H1 (cell line): Measurements from ENCODE around the gene DOCK6. TPM values are rescaled to one million over a fixed set of nuclear protein-coding genes. Genes with fewer than 3 reads are reported as not detected.
A peak's percentile ranks its signal among the peaks of the same experiment; 100 is the strongest.

Source experiments
- CTCF ChIA-PET: fragments of 300-600 bp; sonication (Branson Sonifier 250); formaldehyde crosslinking; loops from one replicate; lab custom pipeline; 2021; ENCODE audit not compliant: partially characterized antibody; lab: Charles Lee
- POLR2A ChIA-PET: fragments of 300-600 bp; sonication (Branson Sonifier 250); formaldehyde crosslinking; loops from one replicate; lab custom pipeline; 2021; ENCODE audit warnings: inconsistent platforms; ENCODE audit not compliant: partially characterized antibody; lab: Charles Lee
- DNase-seq, 2 experiments: peaks; one replicate each; pipeline versions ENCODE4 v3.0.0 to v3.0.0-alpha.2; 2010 to 2022; ENCODE audit warnings: low spot score in 2 of 2, low read depth in 1 of 2, mixed read lengths in 1 of 2
- FAIRE-seq: peaks from 2 replicates; lab custom pipeline; 2011; peaks lifted over from hg19 to GRCh38; lab: Jason Lieb, UNC
- H2AFZ ChIP-seq: 2 replicates; pipeline ENCODE4 v1.8.1; 2012; ENCODE audit warnings: low read length, inconsistent platforms
- H2AK5ac ChIP-seq: 2 replicates; pipeline ENCODE4 v1.6.1; 2013; ENCODE audit warnings: low read depth, low read length
- H2BK120ac ChIP-seq: replicated peaks from 2 replicates; pipeline ENCODE3; 2013; ENCODE audit warnings: low read depth, low read length, inconsistent platforms
- H2BK12ac ChIP-seq: 2 replicates; pipeline ENCODE4 v1.6.1; 2013; ENCODE audit warnings: low read depth, low read length
- H2BK15ac ChIP-seq: 2 replicates; pipeline ENCODE4 v1.6.1; 2013; ENCODE audit warnings: low read length
- H2BK20ac ChIP-seq: 2 replicates; pipeline ENCODE4 v1.6.1; 2013; ENCODE audit warnings: low read length
- H2BK5ac ChIP-seq: 2 replicates; pipeline ENCODE4 v1.6.1; 2013; ENCODE audit warnings: low read depth, low read length
- H3K14ac ChIP-seq: 2 replicates; pipeline ENCODE4 v1.6.1; 2013; ENCODE audit warnings: inconsistent platforms; ENCODE audit not compliant: insufficient read length
- H3K18ac ChIP-seq: 2 replicates; pipeline ENCODE4 v1.6.1; 2013; ENCODE audit warnings: low read length; ENCODE audit errors: extremely low read depth
- H3K23ac ChIP-seq: 2 replicates; pipeline ENCODE4 v1.6.1; 2013; ENCODE audit warnings: inconsistent platforms; ENCODE audit not compliant: insufficient read length
- H3K23me2 ChIP-seq: 2 replicates; pipeline ENCODE4 v1.6.1; 2013; ENCODE audit warnings: low read depth, low read length
- H3K27ac ChIP-seq: 2 replicates; pipeline ENCODE4 v1.6.1; 2011; ENCODE audit warnings: low read depth, low read length, inconsistent platforms
- H3K27me3 ChIP-seq, 4 experiments: replicated peaks in 1 of 4; 1 replicate in 1 of 4; 2 replicates in 3 of 4; pipeline versions ENCODE4 v1.6.1 to v1.8.1; 2011 to 2013; ENCODE audit warnings: low read length in 3 of 4, mild to moderate bottlenecking in 3 of 4, inconsistent platforms in 2 of 4, mixed read lengths in 2 of 4, moderate library complexity in 1 of 4; ENCODE audit not compliant: control insufficient read depth in 3 of 4, insufficient read depth in 3 of 4; ENCODE audit errors: extremely low read depth in 1 of 4
- H3K36me3 ChIP-seq, 4 experiments: 2 replicates each; pipeline versions ENCODE4 v1.6.1 to v1.8.1; 2011 to 2013; ENCODE audit warnings: mild to moderate bottlenecking in 4 of 4, low read length in 3 of 4, moderate library complexity in 2 of 4, control low read depth in 1 of 4, inconsistent platforms in 1 of 4; ENCODE audit not compliant: insufficient read depth in 4 of 4, control insufficient read depth in 2 of 4
- H3K4ac ChIP-seq: replicated peaks from 2 replicates; pipeline ENCODE3; 2013; ENCODE audit warnings: low read length, low read depth, mixed read lengths, inconsistent platforms; ENCODE audit not compliant: insufficient read length
- H3K4me1 ChIP-seq, 4 experiments: replicated peaks in 1 of 4; 1 replicate in 1 of 4; 2 replicates in 3 of 4; pipeline versions ENCODE4 v1.6.1 to v1.8.1; 2011 to 2013; ENCODE audit warnings: low read length in 3 of 4, inconsistent platforms in 2 of 4, mixed read lengths in 1 of 4; ENCODE audit not compliant: insufficient read depth in 4 of 4, control insufficient read depth in 3 of 4
- H3K4me2 ChIP-seq, 2 experiments: 2 replicates each; pipeline versions ENCODE4 v1.6.1 to v1.8.1; 2011 to 2013; ENCODE audit warnings: low read depth in 2 of 2, low read length in 2 of 2, control low read depth in 1 of 2, inconsistent platforms in 1 of 2, mild to moderate bottlenecking in 1 of 2; ENCODE audit not compliant: insufficient read depth in 1 of 2
- H3K4me3 ChIP-seq, 4 experiments: fragments of 200-600, 300-600 bp in 1 of 4; sonication (generic), shearing (Covaris generic), sonication (Bioruptor Twin) in 1 of 4; 2 replicates each; pipeline versions ENCODE4 v1.5.1 to v1.8.1; 2011 to 2016; ENCODE audit warnings: low read length in 4 of 4, low read depth in 3 of 4, control low read depth in 2 of 4, inconsistent platforms in 2 of 4, mild to moderate bottlenecking in 2 of 4, mixed read lengths in 1 of 4, moderate library complexity in 1 of 4; ENCODE audit not compliant: insufficient read depth in 2 of 4; ENCODE audit errors: extremely low read depth in 1 of 4
- H3K56ac ChIP-seq: replicated peaks from 2 replicates; pipeline ENCODE3; 2013; ENCODE audit warnings: low read depth, mild to moderate bottlenecking, mixed read lengths, low read length, inconsistent platforms; ENCODE audit not compliant: insufficient read length
- H3K79me1 ChIP-seq: 2 replicates; pipeline ENCODE4 v1.6.1; 2013; ENCODE audit warnings: low read depth, low read length, control low read depth
- H3K79me2 ChIP-seq, 2 experiments: 2 replicates each; pipeline versions ENCODE4 v1.6.1 to v1.8.1; 2012 to 2013; ENCODE audit warnings: low read length in 2 of 2, mild to moderate bottlenecking in 2 of 2, inconsistent platforms in 1 of 2; ENCODE audit not compliant: insufficient read depth in 2 of 2, control insufficient read depth in 1 of 2
- H3K9ac ChIP-seq, 4 experiments: replicated peaks in 1 of 4; 1 replicate in 1 of 4; 2 replicates in 3 of 4; pipeline versions ENCODE4 v1.6.1 to v1.8.1; 2011 to 2013; ENCODE audit warnings: low read depth in 3 of 4, low read length in 3 of 4, control low read depth in 2 of 4, mild to moderate bottlenecking in 2 of 4, moderate library complexity in 2 of 4, inconsistent platforms in 1 of 4; ENCODE audit errors: extremely low read depth in 1 of 4
- H3K9me3 ChIP-seq, 2 experiments: 2 replicates each; pipeline versions ENCODE4 v1.6.1 to v1.8.1; 2012 to 2013; ENCODE audit warnings: mild to moderate bottlenecking in 2 of 2, moderate library complexity in 2 of 2, control low read depth in 1 of 2, inconsistent platforms in 1 of 2, low read depth in 1 of 2, low read length in 1 of 2, mixed read lengths in 1 of 2; ENCODE audit not compliant: insufficient read depth in 2 of 2
- H4K20me1 ChIP-seq, 2 experiments: replicated peaks in 1 of 2; 2 replicates each; pipeline versions ENCODE3 to v1.8.1; 2011 to 2013; ENCODE audit warnings: inconsistent platforms in 2 of 2, low read length in 2 of 2, mild to moderate bottlenecking in 1 of 2; ENCODE audit not compliant: insufficient read depth in 2 of 2, control insufficient read depth in 1 of 2
- H4K5ac ChIP-seq: 2 replicates; pipeline ENCODE4 v1.6.1; 2013; ENCODE audit warnings: low read length, low read depth, mixed read lengths, inconsistent platforms; ENCODE audit not compliant: insufficient read length
- H4K8ac ChIP-seq: 2 replicates; pipeline ENCODE4 v1.8.0; 2013; ENCODE audit warnings: mild to moderate bottlenecking, moderate library complexity, low read length, inconsistent platforms; ENCODE audit not compliant: insufficient read depth; ENCODE audit errors: extremely low read depth
- H4K91ac ChIP-seq: replicated peaks from 2 replicates; pipeline ENCODE3; 2013; ENCODE audit warnings: low read length, mixed read lengths, inconsistent platforms; ENCODE audit not compliant: insufficient read length
- CEBPB ChIP-seq: IDR thresholded peaks from 2 replicates; pipeline ENCODE4 v1.6.1; 2012; ENCODE audit warnings: low read depth, low read length
- MAX ChIP-seq: IDR thresholded peaks from 2 replicates; pipeline ENCODE4 v1.6.1; 2012; ENCODE audit warnings: inconsistent platforms
- TAF7 ChIP-seq: optimal IDR thresholded peaks from 2 replicates; pipeline ENCODE3; 2011; ENCODE audit warnings: low read depth, mild to moderate bottlenecking, inconsistent platforms, low read length, moderate library complexity, borderline replicate concordance
- WGBS, 2 experiments: shearing (Covaris generic) in 1 of 2; methylation state at CpG; one replicate each; pipeline versions ENCODE4 v1.1.6 to v1.1.7; 2013 to 2015; ENCODE audit warnings: low lambda C conversion rate in 2 of 2, mixed read lengths in 2 of 2, inconsistent platforms in 1 of 2, low coverage in 1 of 2, missing lambda C conversion rate in 1 of 2; ENCODE audit not compliant: insufficient replicate concordance in 2 of 2, insufficient coverage in 1 of 2, insufficient read length in 1 of 2; ENCODE audit errors: extremely low coverage in 1 of 2, missing lambda C conversion rate in 1 of 2; 5-methylcytosine and 5-hydroxymethylcytosine counted together
- polyA plus RNA-seq, 7 experiments: library from polyadenylated mRNA; depleted of rRNA in 3 of 7; stranded (reverse) in 5 of 7; unstranded in 2 of 7; fragments of >200 nt in 5 of 7; fragments of 200-250 nt in 2 of 7; gene quantifications; 1 replicate in 5 of 7; 2 replicates in 1 of 7; 4 replicates in 1 of 7; pipeline versions ENCODE4 v1.2.1 to v1.2.3, GENCODE V29; 2011 to 2013; ENCODE audit warnings: missing spikeins in 2 of 7, mixed read lengths in 2 of 7
- total RNA-seq: library from RNA; stranded (reverse); fragmentation: NEBNext Ultra II Directional; extraction: Animal tissue kit (Norgen Biotek cat#: 25700); gene quantifications from 2 replicates; pipeline ENCODE4 v1.2.1, GENCODE V29; 2021

Gene DOCK6
- total and polyA plus RNA-seq, 2 of the 8 experiments (the other 6 are each of a cell fraction or from before 2014, with no cell fraction given), result 25.5 to 54.7 TPM

GRCh38 chr19:11267316-11268085, 5.2 kb upstream of the DOCK6 start:
- no peaks in the 10 kb centered on the region for H3K27me3 ChIP-seq
- no peak overlapping the region for H3K56ac ChIP-seq
- no peak overlapping the region for H2BK5ac ChIP-seq
- no peak overlapping the region for H3K9ac ChIP-seq
- H2BK120ac ChIP-seq, result no peak overlapping the region
- no peak overlapping the region for H3K4me2 ChIP-seq
- H3K18ac ChIP-seq, result no peak overlapping the region
- H4K8ac ChIP-seq, result 0 out of 2 replicates have a peak overlapping the region, but pooled peaks have one; percentile 46
- H3K4me1 ChIP-seq, result peaks cover 0 to 5% (median 1%) of the 10 kb centered on the region in 4 experiments; a peak in 3 of 7 replicates
- ChIA-PET POLR2A (interaction anchor here (0.7 to 1.4 kb wide), 2 partner anchors 85 to 190 kb away, joined by 3 read pairs; no protein-coding TSS in a partner anchor), CTCF (interaction anchor here (0.6 to 2.4 kb wide), 5 partner anchors 14 to 116 kb away, joined by 3 to 8 read pairs (median 3); partner anchors contain the start of gene EPOR)
- no peak overlapping the region; the same call in 1 of the 2 replicates for H2AFZ ChIP-seq
- no peak overlapping the region for H4K5ac ChIP-seq
- no peaks in the 10 kb centered on the region for H3K36me3 ChIP-seq
- no peak overlapping the region for H2BK20ac ChIP-seq
- 89% methylated on average over 10 of the region's 10 CpGs; no CpG with 5 or more reads in 1 of the 2 experiments for WGBS, 2 experiments
- no peaks in the 10 kb centered on the region for H3K23me2 ChIP-seq
- DNase-seq (no peak), FAIRE-seq (no peak)
- no peak overlapping the region for H2BK15ac ChIP-seq
- no peak overlapping the region for H3K4ac ChIP-seq
- H2AK5ac ChIP-seq, result no peak overlapping the region
- no peak overlapping the region for H4K91ac ChIP-seq
- no peaks in the 10 kb centered on the region for H4K20me1 ChIP-seq
- no peak overlapping the region for H3K27ac ChIP-seq
- no peak overlapping the region for H3K14ac ChIP-seq
- no peak overlapping the region for H3K23ac ChIP-seq
- H3K79me1 ChIP-seq, result no peaks in the 10 kb centered on the region
- H3K4me3 ChIP-seq, result no peak overlapping the region
- H3K79me2 ChIP-seq, result no peaks in the 10 kb centered on the region
- H3K9me3 ChIP-seq, result no peaks in the 10 kb centered on the region
- TF ChIP-seq CEBPB, result peak; percentile 40; the same call in 1 of the 2 replicates
- TF ChIP-seq MAX, result no peak
- TF ChIP-seq TAF7, result no peak
- H2BK12ac ChIP-seq, result no peak overlapping the region
